ENCODE measurements around the gene TNNI3. TPM values are rescaled to one million over a fixed set of nuclear protein-coding genes. Genes with fewer than 3 reads are reported as not detected.

Gene TNNI3
- not detected in 2 replicates for total RNA-seq (2013; cell fraction: nucleolus; rRNA removed)
- not detected in 2 replicates for total RNA-seq (2014; rRNA removed)
- total RNA-seq (2014; rRNA removed; fragmentation: Illumina TruSeq; extraction: Trizol): not detected in 2 replicates
- total RNA-seq (2021): not detected in 2 replicates
- not detected for polyA plus RNA-seq (2011; ENCODE audit: low read depth)
- polyA plus RNA-seq (2011; rRNA removed): 0.23 TPM in 1 of 2 replicates, not detected in the other
- not detected in 2 replicates for polyA plus RNA-seq (2011; cell fraction: cytosol; rRNA removed)
- not detected in 2 replicates for polyA plus RNA-seq (2011; cell fraction: nucleus; rRNA removed)
- not detected in 2 replicates for polyA plus RNA-seq (2012)
- not detected in 2 replicates for polyA plus RNA-seq (2014; fragmentation: Illumina TruSeq; extraction: Trizol)
- polyA plus RNA-seq (2014; fragmentation: Nextera tagmentation; extraction: Ambion mirVana): not detected
- polyA plus RNA-seq (2014; rRNA removed): not detected in 2 replicates
- not detected for polyA plus RNA-seq (2016; fragmentation: Nextera tagmentation; extraction: Ambion mirVana)
- not detected in 2 replicates for polyA minus RNA-seq (2011; rRNA and poly(A)+ RNA removed)
- not detected in 2 replicates for polyA minus RNA-seq (2011; cell fraction: cytosol; rRNA and poly(A)+ RNA removed)
- polyA minus RNA-seq (2011; cell fraction: nucleus; rRNA and poly(A)+ RNA removed): not detected in 2 replicates
- Bru-seq, nascent RNA: not detected
- not detected for BruChase-seq, experiment 1, labeled RNA remaining after a 6-hour chase
- percentile 14 among the genes with signal in this experiment for BruChase-seq, experiment 2, labeled RNA remaining after a 2-hour chase
- long read RNA-seq, experiment 1: 0 reads
- long read RNA-seq, experiment 2: 0 reads

DNA sequence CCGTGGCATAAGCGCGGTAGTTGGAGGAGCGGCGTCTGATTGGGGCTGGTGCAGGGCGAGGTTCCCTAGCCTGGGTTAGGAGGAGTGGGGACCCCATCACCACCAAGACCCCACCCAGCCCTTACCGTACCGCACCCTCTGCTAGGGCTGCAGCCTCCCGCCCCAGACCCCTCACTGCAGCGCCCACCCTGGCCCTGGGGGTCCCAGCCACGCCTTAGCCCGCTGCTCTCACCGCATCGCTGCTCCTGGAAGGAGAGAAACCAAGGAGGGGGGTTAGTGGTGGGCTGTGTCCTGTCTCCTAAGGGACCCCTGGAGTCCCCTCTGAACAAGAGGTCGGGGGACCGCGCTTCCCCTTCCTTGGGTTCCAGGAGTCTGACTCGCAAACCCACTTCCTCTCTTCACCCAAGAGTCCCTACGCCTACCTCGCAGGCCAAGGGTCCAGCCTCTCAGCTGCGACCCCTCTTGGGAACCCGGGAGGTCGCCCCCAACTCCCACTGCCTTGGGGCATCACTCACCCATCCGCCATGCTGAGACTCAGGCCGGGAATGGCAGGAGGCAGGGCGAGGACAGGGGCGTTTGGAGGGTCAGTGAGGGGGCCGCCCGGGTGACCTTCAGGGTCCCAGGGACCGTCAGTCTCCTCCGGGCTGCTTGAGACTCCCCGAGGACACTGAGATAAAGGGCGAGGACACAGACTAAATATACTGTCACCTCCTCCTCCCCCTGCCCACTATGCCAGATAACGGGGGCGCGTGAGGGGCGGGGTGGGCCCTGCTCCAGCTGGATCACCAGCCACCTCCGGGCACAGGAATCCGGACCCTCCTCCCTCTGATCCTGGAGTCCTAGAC lies at the start of gene TNNI3:
Gene TNNI3 (minus strand): TSS at position 669 of the 845 bp plus-strand sequence. CDS start 143 bp downstream, at position 526.
- H3K36me3 ChIP-seq (ENCODE audit: control insufficient read depth in 2 of 2, insufficient read depth in 2 of 2, low read length in 1 of 2): no peaks in the 10 kb centered on the region
- H3K4me3 ChIP-seq: no peak within 1 kb of the TSS
- H3K27me3 ChIP-seq (replicated peaks in 1 of 2; ENCODE audit: control insufficient read depth in 2 of 2, insufficient read depth in 2 of 2, low read length in 1 of 2): no peaks in the 10 kb centered on the region; a peak in 1 of 4 replicates
- H4K20me1 ChIP-seq (ENCODE audit: control insufficient read depth, insufficient read depth): no peaks in the 10 kb centered on the region
- ChIA-PET CTCF (interaction anchor here (1.0 kb wide), 1 partner anchor 9 kb away, joined by 3 read pairs; the partner anchor contains the start of gene DNAAF3), RAD21 (ENCODE audit: unreplicated experiment) (interaction anchor here (1.0 kb wide), 1 partner anchor 16 kb away, joined by 3 read pairs; no protein-coding TSS in a partner anchor), POLR2A (no interaction called here), SMC1A (ENCODE audit: uncharacterized antibody, unreplicated experiment) (no interaction called here)
- TF ChIP-seq, protein P1, sequence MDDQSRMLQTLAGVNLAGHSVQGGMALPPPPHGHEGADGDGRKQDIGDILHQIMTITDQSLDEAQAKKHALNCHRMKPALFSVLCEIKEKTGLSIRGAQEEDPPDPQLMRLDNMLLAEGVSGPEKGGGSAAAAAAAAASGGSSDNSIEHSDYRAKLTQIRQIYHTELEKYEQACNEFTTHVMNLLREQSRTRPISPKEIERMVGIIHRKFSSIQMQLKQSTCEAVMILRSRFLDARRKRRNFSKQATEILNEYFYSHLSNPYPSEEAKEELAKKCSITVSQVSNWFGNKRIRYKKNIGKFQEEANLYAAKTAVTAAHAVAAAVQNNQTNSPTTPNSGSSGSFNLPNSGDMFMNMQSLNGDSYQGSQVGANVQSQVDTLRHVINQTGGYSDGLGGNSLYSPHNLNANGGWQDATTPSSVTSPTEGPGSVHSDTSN (IDR thresholded peaks at IDR 0.05; ENCODE audit: insufficient replicate concordance, low read depth, low read length): no peak
- TF ChIP-seq, protein P2, sequence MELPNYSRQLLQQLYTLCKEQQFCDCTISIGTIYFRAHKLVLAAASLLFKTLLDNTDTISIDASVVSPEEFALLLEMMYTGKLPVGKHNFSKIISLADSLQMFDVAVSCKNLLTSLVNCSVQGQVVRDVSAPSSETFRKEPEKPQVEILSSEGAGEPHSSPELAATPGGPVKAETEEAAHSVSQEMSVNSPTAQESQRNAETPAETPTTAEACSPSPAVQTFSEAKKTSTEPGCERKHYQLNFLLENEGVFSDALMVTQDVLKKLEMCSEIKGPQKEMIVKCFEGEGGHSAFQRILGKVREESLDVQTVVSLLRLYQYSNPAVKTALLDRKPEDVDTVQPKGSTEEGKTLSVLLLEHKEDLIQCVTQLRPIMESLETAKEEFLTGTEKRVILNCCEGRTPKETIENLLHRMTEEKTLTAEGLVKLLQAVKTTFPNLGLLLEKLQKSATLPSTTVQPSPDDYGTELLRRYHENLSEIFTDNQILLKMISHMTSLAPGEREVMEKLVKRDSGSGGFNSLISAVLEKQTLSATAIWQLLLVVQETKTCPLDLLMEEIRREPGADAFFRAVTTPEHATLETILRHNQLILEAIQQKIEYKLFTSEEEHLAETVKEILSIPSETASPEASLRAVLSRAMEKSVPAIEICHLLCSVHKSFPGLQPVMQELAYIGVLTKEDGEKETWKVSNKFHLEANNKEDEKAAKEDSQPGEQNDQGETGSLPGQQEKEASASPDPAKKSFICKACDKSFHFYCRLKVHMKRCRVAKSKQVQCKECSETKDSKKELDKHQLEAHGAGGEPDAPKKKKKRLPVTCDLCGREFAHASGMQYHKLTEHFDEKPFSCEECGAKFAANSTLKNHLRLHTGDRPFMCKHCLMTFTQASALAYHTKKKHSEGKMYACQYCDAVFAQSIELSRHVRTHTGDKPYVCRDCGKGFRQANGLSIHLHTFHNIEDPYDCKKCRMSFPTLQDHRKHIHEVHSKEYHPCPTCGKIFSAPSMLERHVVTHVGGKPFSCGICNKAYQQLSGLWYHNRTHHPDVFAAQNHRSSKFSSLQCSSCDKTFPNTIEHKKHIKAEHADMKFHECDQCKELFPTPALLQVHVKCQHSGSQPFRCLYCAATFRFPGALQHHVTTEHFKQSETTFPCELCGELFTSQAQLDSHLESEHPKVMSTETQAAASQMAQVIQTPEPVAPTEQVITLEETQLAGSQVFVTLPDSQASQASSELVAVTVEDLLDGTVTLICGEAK (IDR thresholded peaks at IDR 0.05; ENCODE audit: borderline replicate concordance): no peak
- no peak for TF ChIP-seq SMAD1 (IDR thresholded peaks at IDR 0.05; ENCODE audit: low read depth, partially characterized antibody)
- TF ChIP-seq CREM (IDR thresholded peaks at IDR 0.05; ENCODE audit: low read depth): no peak
- no peak for TF ChIP-seq BACH1 (IDR thresholded peaks at IDR 0.05; ENCODE audit: borderline replicate concordance)
- H3K27ac ChIP-seq (ENCODE audit: control insufficient read depth, insufficient read depth): no peak within 1 kb of the TSS
- BruUV-seq (replicated peaks): no TSS peak
- 23% methylated on average over 30 of the region's 39 CpGs for WGBS (ENCODE audit: insufficient coverage, insufficient replicate concordance, low lambda C conversion rate, missing lambda C conversion rate)
- no peaks in the 10 kb centered on the region for H3K4me1 ChIP-seq (ENCODE audit: control insufficient read depth, insufficient read depth, low read length)
- in situ Hi-C loops (cut with MboI): no loop called here
- DNase-seq (ENCODE audit: low read depth, low spot score) (no peak), FAIRE-seq (no peak), ATAC-seq (no peak)
- no peak within 1 kb of the TSS for H2AFZ ChIP-seq (ENCODE audit: control insufficient read depth, low read depth, low read length)
- H3K9ac ChIP-seq (ENCODE audit: control insufficient read depth, insufficient read depth, low read length): no peak within 1 kb of the TSS
- H3K79me2 ChIP-seq (ENCODE audit: control insufficient read depth, insufficient read depth, low read length): no peaks in the 10 kb centered on the region
- intact Hi-C loops (cut with micrococcal nuclease; ENCODE audit: unreplicated experiment): no loop called here
- H3K4me2 ChIP-seq (ENCODE audit: control insufficient read depth, insufficient read depth): no peak within 1 kb of the TSS
- H3K9me3 ChIP-seq (replicated peaks; ENCODE audit: control insufficient read depth, insufficient read depth, low read length): no peaks in the 10 kb centered on the region; the same call in 2 of the 3 replicates

Measured in GM12878 (cell line).